Prostate gland (tissue), 2 donors: Measurements from ENCODE around the gene PDE5A.

Source experiments
- POLR2A ChIP-seq: fragments of 450-650 bp; IDR thresholded peaks from one replicate; pipeline ENCODE4 v1.6.1; 2016; ENCODE audit warnings: antibody characterized with exemption, mild to moderate bottlenecking
- TF ChIP-seq, protein P1 (sequence below), 4 experiments: fragments of 200-600 bp in 2 of 4; fragments of 450-650 bp in 2 of 4; sonication (generic) in 2 of 4; IDR thresholded peaks; 1 replicate in 3 of 4; 2 replicates in 1 of 4; pipeline ENCODE4 v1.5.1; 2016 to 2019; ENCODE audit warnings: antibody characterized with exemption in 4 of 4, mild to moderate bottlenecking in 2 of 4, moderate library complexity in 2 of 4

DNA sequence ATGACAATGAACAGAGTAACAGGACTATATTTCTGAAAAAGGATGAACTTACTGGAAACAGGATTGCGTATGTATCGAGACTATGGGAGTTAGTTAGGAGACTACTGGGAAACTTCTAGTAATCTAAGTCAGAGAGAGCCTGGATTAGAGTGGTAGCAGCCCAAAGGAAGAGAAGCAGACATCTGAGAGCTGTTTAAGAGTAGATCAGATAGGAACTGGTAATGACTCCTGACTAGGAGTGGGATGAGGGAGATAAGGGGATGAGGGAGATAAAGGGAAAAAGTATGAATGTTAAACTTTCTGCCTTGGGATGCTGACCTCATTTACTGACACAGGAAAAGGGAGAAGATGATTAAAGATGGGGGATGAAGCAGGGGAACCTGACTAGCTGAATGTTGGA is 116.2 kb downstream of the PDE5A start:
- TF ChIP-seq, protein P1, sequence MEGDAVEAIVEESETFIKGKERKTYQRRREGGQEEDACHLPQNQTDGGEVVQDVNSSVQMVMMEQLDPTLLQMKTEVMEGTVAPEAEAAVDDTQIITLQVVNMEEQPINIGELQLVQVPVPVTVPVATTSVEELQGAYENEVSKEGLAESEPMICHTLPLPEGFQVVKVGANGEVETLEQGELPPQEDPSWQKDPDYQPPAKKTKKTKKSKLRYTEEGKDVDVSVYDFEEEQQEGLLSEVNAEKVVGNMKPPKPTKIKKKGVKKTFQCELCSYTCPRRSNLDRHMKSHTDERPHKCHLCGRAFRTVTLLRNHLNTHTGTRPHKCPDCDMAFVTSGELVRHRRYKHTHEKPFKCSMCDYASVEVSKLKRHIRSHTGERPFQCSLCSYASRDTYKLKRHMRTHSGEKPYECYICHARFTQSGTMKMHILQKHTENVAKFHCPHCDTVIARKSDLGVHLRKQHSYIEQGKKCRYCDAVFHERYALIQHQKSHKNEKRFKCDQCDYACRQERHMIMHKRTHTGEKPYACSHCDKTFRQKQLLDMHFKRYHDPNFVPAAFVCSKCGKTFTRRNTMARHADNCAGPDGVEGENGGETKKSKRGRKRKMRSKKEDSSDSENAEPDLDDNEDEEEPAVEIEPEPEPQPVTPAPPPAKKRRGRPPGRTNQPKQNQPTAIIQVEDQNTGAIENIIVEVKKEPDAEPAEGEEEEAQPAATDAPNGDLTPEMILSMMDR (IDR thresholded peaks at IDR 0.05), result no peak
- TF ChIP-seq POLR2A, result no peak
